Calu3 (cell line): ENCODE data around the gene TAF1B. TPM values are rescaled to one million over a fixed set of nuclear protein-coding genes. Genes with fewer than 3 reads are reported as not detected.

Source experiments
- BruUV-seq: library from RNA; stranded (reverse); fragments of 400-500 nt; replicated peaks from 2 replicates; lab custom pipeline; 2021; lab: Mats Ljungman, UMichigan
- CTCF ChIA-PET: fragments of 300-600 bp; sonication (Branson Sonifier 250); formaldehyde crosslinking; loops from one replicate; lab custom pipeline; 2022; ENCODE audit warnings: antibody characterized with exemption; lab: Charles Lee
- DNase-seq: peaks from one replicate; pipeline ENCODE4 v3.0.0; 2022
- H3K27ac Mint-ChIP-seq: one replicate; pipeline ENCODE4 v1.8.0; 2022; ENCODE audit warnings: mixed read lengths; ENCODE audit not compliant: unreplicated experiment
- H3K27me3 Mint-ChIP-seq: one replicate; pipeline ENCODE4 v1.8.0; 2022; ENCODE audit warnings: mixed read lengths; ENCODE audit not compliant: unreplicated experiment
- H3K36me3 Mint-ChIP-seq: one replicate; pipeline ENCODE4 v1.8.0; 2022; ENCODE audit warnings: mild to moderate bottlenecking, moderate library complexity, mixed read lengths; ENCODE audit not compliant: insufficient read depth, unreplicated experiment
- H3K4me1 Mint-ChIP-seq: one replicate; pipeline ENCODE4 v1.8.0; 2022; ENCODE audit warnings: mild to moderate bottlenecking, low read depth, mixed read lengths; ENCODE audit not compliant: unreplicated experiment
- H3K4me3 Mint-ChIP-seq: one replicate; pipeline ENCODE4 v1.8.0; 2022; ENCODE audit warnings: mild to moderate bottlenecking, low read depth, moderate library complexity, mixed read lengths; ENCODE audit not compliant: unreplicated experiment
- H3K9me3 Mint-ChIP-seq: one replicate; pipeline ENCODE4 v1.8.0; 2022; ENCODE audit warnings: low read depth, mixed read lengths; ENCODE audit not compliant: unreplicated experiment
- intact Hi-C: fragments of 100-400 bp; cut with micrococcal nuclease; formaldehyde crosslinking; loops from one replicate; pipeline ENCODE4 v1.10.0; 2022; ENCODE audit not compliant: unreplicated experiment
- total RNA-seq: library from RNA; stranded (reverse); gene quantifications from 2 replicates; pipeline ENCODE4 v1.2.3, GENCODE V29; 2022
- TF ChIP-seq, protein P1 (sequence below): fragments of 200-600 bp; IDR thresholded peaks from one replicate; pipeline ENCODE4 v1.8.0; 2022; ENCODE audit warnings: antibody characterized with exemption; ENCODE audit not compliant: unreplicated experiment

The TAF1B gene
- total RNA-seq, 1 experiment from 2014 or later: 23.0 TPM

DNA sequence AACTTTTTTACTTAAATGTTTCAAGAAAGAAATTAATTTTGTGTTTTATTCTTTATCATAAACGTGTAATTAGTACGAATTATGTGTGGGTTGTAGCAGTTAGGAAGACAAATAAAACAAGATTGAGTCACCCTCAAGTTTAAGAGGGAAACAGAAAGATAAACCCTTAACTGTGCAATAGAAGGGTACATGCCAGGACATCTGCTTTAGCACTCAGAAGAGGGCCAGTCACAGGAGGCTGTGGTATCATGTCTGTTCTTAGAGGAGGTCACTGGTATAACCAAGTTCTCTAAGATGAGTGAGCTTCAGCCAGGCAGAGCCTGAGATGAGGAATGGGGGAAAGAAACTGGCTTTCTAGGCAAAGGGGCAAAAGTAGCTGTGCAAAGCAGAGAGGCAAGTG, 65.8 kb downstream of the TAF1B start:
- CTCF ChIA-PET: interaction anchor here (0.5 to 1.3 kb wide), 2 partner anchors 66 to 220 kb away, joined by 3 to 5 read pairs; partner anchors contain the start of gene TAF1B
- BruUV-seq: no TSS peak
- Mint-ChIP-seq H3K27me3 (no peaks in the 10 kb centered on the region), H3K27ac (no peak overlapping the region), H3K36me3 (peaks cover 9% of the 10 kb centered on the region), H3K9me3 (no peaks in the 10 kb centered on the region), H3K4me1 (peaks cover 21% of the 10 kb centered on the region), H3K4me3 (no peak overlapping the region)
- TF ChIP-seq, protein P1, sequence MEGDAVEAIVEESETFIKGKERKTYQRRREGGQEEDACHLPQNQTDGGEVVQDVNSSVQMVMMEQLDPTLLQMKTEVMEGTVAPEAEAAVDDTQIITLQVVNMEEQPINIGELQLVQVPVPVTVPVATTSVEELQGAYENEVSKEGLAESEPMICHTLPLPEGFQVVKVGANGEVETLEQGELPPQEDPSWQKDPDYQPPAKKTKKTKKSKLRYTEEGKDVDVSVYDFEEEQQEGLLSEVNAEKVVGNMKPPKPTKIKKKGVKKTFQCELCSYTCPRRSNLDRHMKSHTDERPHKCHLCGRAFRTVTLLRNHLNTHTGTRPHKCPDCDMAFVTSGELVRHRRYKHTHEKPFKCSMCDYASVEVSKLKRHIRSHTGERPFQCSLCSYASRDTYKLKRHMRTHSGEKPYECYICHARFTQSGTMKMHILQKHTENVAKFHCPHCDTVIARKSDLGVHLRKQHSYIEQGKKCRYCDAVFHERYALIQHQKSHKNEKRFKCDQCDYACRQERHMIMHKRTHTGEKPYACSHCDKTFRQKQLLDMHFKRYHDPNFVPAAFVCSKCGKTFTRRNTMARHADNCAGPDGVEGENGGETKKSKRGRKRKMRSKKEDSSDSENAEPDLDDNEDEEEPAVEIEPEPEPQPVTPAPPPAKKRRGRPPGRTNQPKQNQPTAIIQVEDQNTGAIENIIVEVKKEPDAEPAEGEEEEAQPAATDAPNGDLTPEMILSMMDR: no peak
- no peak for DNase-seq
- intact Hi-C loops: no loop called here

DNA sequence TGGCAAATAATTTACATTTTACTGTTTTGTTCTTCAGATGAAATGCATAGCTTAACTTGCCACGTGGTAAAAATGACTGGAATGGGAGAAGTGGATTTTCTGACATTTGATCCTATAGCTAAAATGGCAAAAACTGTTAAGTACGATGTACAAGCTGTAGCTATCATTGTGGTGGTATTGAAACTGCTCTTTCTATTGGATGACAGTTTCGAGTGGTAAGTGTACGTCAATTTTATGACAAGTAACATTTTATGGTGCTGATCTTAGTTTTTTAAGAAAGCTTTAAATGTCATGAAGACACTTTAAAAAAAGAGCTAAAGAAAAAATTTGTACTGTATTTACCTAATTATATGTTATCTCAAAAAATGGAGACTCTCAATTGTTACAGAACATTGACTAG, 67.4 kb downstream of the TAF1B start:
- BruUV-seq: no TSS peak
- Mint-ChIP-seq H3K27ac (no peak overlapping the region), H3K36me3 (peaks cover 10% of the 10 kb centered on the region), H3K4me1 (peaks cover 27% of the 10 kb centered on the region), H3K9me3 (no peaks in the 10 kb centered on the region), H3K27me3 (no peaks in the 10 kb centered on the region), H3K4me3 (no peak overlapping the region)
- TF ChIP-seq, protein P1: no peak
- intact Hi-C loops: no loop called here
- CTCF ChIA-PET: interaction anchor here (0.6 kb wide), 1 partner anchor 138 kb away, joined by 3 read pairs; no protein-coding TSS in a partner anchor
- DNase-seq: no peak

DNA sequence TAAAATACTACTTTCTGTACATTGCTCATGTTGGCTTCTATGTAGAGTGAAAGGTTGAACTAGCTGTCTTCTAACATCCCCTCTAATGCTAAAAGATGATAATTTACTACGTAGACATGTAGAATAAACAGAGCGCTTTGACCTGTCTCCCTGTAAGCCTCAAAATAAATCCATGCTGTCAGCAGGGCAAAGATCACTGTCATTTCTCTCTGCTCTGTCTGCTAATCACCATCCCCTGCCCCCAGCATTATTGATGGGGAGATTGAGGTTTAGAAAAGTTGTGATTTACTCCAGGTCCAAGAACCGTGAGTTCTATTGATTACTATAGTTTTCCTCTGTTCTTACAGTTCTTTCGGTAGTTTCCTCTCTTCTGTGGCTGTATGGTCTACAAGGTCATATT, 69.2 kb downstream of the TAF1B start:
- intact Hi-C loops: no loop called here

DNA sequence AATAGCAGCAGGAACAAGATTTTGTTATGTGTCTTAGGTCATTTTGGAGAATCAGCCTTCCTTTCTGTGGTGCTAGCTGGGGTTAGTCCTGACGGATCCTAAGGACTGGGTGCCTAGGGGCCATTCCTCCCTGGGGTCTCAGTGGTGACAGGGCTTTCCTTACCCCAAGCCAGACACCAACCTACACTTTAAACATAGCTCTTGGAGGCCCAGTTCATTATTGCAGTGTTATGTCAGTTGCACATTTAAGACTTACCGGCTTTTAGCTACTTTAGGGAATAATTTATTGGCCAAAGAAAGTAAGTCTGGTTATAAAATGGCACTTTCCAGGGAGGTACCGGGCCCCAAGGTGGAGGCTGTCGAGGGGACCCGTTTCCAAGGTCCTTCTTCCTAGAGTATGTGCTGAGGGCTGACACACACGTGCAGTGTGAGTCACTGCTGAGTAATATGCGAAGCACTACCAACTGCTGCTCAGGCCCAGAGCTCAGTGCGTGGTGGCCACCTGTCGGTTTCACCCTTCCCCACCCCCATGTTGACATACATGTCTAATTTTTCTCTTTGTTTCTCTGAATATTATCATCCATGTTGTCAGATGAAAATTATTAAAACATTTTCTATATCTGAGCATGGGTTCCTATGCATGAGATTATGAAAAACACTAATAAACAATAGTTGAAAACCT, 71.3 kb downstream of the TAF1B start:
- TF ChIP-seq, protein P1: peak; percentile 40
- Mint-ChIP-seq H3K4me1 (peaks cover 21% of the 10 kb centered on the region), H3K36me3 (peaks cover 10% of the 10 kb centered on the region), H3K27me3 (no peaks in the 10 kb centered on the region), H3K27ac (peak overlapping the region; percentile 48), H3K4me3 (no peak overlapping the region), H3K9me3 (no peaks in the 10 kb centered on the region)
- BruUV-seq: no TSS peak
- intact Hi-C loops: loop anchor here (1.0 to 2.0 kb wide), 2 partner anchors 100 to 115 kb away; no protein-coding TSS in a partner anchor
- peak; percentile 75 for DNase-seq
- CTCF ChIA-PET: interaction anchor here (1.0 to 1.8 kb wide), 8 partner anchors 19 to 132 kb away, joined by 3 to 8 read pairs (median 4); partner anchors contain the start of gene TAF1B

More for the DNA sequence above, 69.2 kb downstream of the TAF1B start:
- TF ChIP-seq, protein P1: no peak
- peaks cover 10% of the 10 kb centered on the region for H3K36me3 Mint-ChIP-seq
- H3K27me3 Mint-ChIP-seq: no peaks in the 10 kb centered on the region
- no TSS peak for BruUV-seq
- H3K27ac Mint-ChIP-seq: no peak overlapping the region
- peaks cover 21% of the 10 kb centered on the region for H3K4me1 Mint-ChIP-seq
- DNase-seq: no peak
- no peak overlapping the region for H3K4me3 Mint-ChIP-seq
- H3K9me3 Mint-ChIP-seq: no peaks in the 10 kb centered on the region
- CTCF ChIA-PET: no interaction called here
